Putamen (tissue), 1 donor: ENCODE results near the gene RNF14.

Source experiments
- DNase-seq: peaks from one replicate; pipeline ENCODE4 v3.0.0-alpha.2; 2016; ENCODE audit warnings: low spot score

RNF14 gene

GRCh38 chr5:141947316-141947715 lies 21.6 kb upstream of the RNF14 start:
- DNase-seq, result no peak

GRCh38 chr5:141948812-141949211 lies 20.1 kb upstream of the RNF14 start:
- DNase-seq, result no peak

- no peak for DNase-seq
Measured at GRCh38 chr5:141949511-141949910, 19.4 kb upstream of the RNF14 start.

- no peak for DNase-seq
Measured at GRCh38 chr5:141950207-141951005, 18.5 kb upstream of the RNF14 start.

- DNase-seq, result no peak
Measured at GRCh38 chr5:141951332-141951781, 17.5 kb upstream of the RNF14 start.

- DNase-seq, result no peak
Measured at GRCh38 chr5:141952020-141952419, 16.9 kb upstream of the RNF14 start.

- no peak for DNase-seq
Measured at GRCh38 chr5:141954194-141954593, 14.7 kb upstream of the RNF14 start.

- no peak for DNase-seq
Measured at GRCh38 chr5:141957367-141957996, 11.4 kb upstream of the RNF14 start.

GRCh38 chr5:141958113-141958512 lies 10.8 kb upstream of the RNF14 start, which contains the start of gene PCDH12:
TSS of gene PCDH12 (minus strand) at chr5:141958202. CDS start at chr5:141957851, 351 bp downstream.
- DNase-seq, result no peak

GRCh38 chr5:141958546-141959172 lies 10.2 kb upstream of the RNF14 start:
- DNase-seq, result no peak

- no peak for DNase-seq
Measured at GRCh38 chr5:141960018-141960417, 8.9 kb upstream of the RNF14 start.

- DNase-seq, result peak; percentile 88
Measured at GRCh38 chr5:141960449-141961323, 8.2 kb upstream of the RNF14 start.

- DNase-seq, result no peak
Measured at GRCh38 chr5:141961466-141961865, 7.4 kb upstream of the RNF14 start.

- no peak for DNase-seq
Measured at GRCh38 chr5:141963701-141964100, 5.2 kb upstream of the RNF14 start.

- no peak for DNase-seq
Measured at GRCh38 chr5:141965071-141965470, 3.8 kb upstream of the RNF14 start.

GRCh38 chr5:141966275-141966962 lies 2.5 kb upstream of the RNF14 start:
- no peak for DNase-seq

- no peak for DNase-seq
Measured at GRCh38 chr5:141966963-141967333, 2.0 kb upstream of the RNF14 start.

GRCh38 chr5:141969783-141970771 lies 1.2 kb downstream of the RNF14 start:
- DNase-seq, result no peak

GRCh38 chr5:141973871-141974595 lies 5.1 kb downstream of the RNF14 start:
- DNase-seq, result no peak
